ENCODE data around the gene CLK1. TPM values are rescaled to one million over a fixed set of nuclear protein-coding genes. Genes with fewer than 3 reads are reported as not detected.

Gene CLK1
- total RNA-seq, 2 donors from 2014 or later = 126 to 131 TPM

DNA sequence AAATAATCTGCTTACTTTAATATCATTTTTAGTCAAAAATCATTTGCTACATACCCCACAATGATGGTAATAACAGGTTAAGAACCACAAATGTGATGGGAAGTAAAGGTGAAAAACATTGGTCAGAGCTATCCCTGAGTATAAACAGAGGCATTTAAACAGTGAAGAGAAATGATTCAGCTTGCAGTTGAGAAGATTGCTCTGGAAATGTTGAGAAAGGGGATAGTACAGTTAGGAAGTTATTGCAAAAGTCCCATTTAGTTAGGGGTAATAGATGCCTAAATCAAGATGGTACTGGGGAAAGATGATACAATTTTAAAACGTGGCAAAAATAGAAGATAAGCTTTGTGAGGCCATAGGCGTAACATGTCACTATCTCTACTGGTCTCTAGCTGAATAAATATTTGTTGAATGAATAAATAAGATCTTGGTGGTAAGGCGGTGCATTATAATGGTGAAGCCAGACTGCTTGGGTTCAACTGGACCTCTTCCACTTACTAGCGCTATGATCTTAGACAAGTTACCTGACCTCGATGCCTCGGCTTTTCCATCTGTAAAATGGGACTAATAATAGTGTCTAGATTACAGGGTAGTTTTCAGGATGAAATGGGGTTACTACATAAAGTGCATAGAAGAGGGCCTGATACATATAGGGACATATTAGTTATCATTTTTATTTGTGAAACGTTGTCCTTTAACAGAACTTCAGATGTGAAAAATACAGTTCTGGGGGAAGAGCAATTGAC is 54.8 kb downstream of the CLK1 start:
- no peak for DNase-seq (ENCODE audit: low spot score)
- Histone ChIP-seq H3K4me1 (replicated peaks) (peaks cover 8% of the 10 kb centered on the region), H3K27ac (peak overlapping the region; percentile 97 to 98), H3K4me3 (no peak overlapping the region), H3K27me3 (replicated peaks; ENCODE audit: insufficient read depth) (no peaks in the 10 kb centered on the region), H3K36me3 (no peaks in the 10 kb centered on the region), H3K9me3 (no peaks in the 10 kb centered on the region)
- intact Hi-C loops (cut with DNase I) = loop anchor here (2.0 kb wide), 1 partner anchor 55 kb away; the partner anchor contains the start of gene CLK1
- TF ChIP-seq, protein P1, sequence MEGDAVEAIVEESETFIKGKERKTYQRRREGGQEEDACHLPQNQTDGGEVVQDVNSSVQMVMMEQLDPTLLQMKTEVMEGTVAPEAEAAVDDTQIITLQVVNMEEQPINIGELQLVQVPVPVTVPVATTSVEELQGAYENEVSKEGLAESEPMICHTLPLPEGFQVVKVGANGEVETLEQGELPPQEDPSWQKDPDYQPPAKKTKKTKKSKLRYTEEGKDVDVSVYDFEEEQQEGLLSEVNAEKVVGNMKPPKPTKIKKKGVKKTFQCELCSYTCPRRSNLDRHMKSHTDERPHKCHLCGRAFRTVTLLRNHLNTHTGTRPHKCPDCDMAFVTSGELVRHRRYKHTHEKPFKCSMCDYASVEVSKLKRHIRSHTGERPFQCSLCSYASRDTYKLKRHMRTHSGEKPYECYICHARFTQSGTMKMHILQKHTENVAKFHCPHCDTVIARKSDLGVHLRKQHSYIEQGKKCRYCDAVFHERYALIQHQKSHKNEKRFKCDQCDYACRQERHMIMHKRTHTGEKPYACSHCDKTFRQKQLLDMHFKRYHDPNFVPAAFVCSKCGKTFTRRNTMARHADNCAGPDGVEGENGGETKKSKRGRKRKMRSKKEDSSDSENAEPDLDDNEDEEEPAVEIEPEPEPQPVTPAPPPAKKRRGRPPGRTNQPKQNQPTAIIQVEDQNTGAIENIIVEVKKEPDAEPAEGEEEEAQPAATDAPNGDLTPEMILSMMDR (IDR thresholded peaks at IDR 0.05) = no peak
- no peak for TF ChIP-seq POLR2AphosphoS5 (IDR thresholded peaks at IDR 0.05)
- TF ChIP-seq POLR2A (IDR thresholded peaks at IDR 0.05) = no peak
- 72% methylated on average over 7 of the region's 7 CpGs for WGBS

Small RNAs within 50 kb of the gene (small RNA-seq; reads per million reads assigned to genes)
- 0 reads per million in 2 donors for gene RF00019
- 0 reads per million in 2 donors for gene RNA5SP115
- 0 reads per million in 2 donors for gene RNU6-312P
- gene RNU6-31P = 0 reads per million in 2 donors
- 0 reads per million in 2 donors for gene RNU6-762P

Other genes with a start within 250 kb of the CLK1 start
- gene BZW1, start 52.7 kb downstream of the CLK1 start, total RNA-seq = 100 to 1,000 TPM; 219 to 232 TPM
- gene PPIL3, start 24.4 kb upstream of the CLK1 start, total RNA-seq = 10 to 100 TPM; 15.2 to 30.1 TPM
- gene NIF3L1, start 24.7 kb upstream of the CLK1 start, total RNA-seq = 10 to 100 TPM; 22.4 to 27.7 TPM
- 10 to 100 TPM; 21.9 to 32.1 TPM for gene ORC2, start 99.0 kb upstream of the CLK1 start, total RNA-seq
- 10 to 100 TPM; 13.6 to 16.3 TPM for gene HYCC2, start 207.0 kb upstream of the CLK1 start, total RNA-seq
- gene NDUFB3, start 207.3 kb upstream of the CLK1 start, total RNA-seq = 10 to 100 TPM; 45.5 to 84.3 TPM

Measured in prostate gland (tissue), 2 donors.